ENCODE data around the gene COG3. TPM values are rescaled to one million over a fixed set of nuclear protein-coding genes. Genes with fewer than 3 reads are reported as not detected.

The COG3 gene
- total and polyA plus RNA-seq, 4 donors: 14.7 to 66.7 (median 22.4) TPM

DNA sequence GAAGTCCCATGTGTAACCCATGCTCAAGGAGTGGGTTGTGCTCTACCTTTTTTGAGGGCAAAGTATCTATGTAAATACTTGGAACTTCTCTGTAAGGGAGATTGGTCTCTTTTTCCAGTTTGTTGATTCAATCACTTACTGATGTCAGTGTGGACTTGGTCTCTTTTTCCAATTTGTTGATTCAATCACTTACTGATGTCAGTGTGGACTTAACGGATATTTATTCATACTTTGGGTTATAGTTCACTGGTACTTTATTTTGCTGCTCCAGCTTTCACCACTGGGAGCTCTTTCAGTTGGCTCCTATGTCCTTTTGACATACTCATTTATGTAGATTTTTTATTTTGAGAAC, 36.4 kb downstream of the COG3 start:
- WGBS, 2 donors: 34 to 95% methylated on average over 1 of the region's 1 CpG
- ATAC-seq (ENCODE audit: insufficient read depth, low FRiP score) (no peak), DNase-seq (no peak)
- Histone ChIP-seq H3K27ac (ENCODE audit: low read depth in 1 of 2, low read length in 1 of 2) (no peak overlapping the region), H3K4me3 (no peak overlapping the region), H3K9ac (ENCODE audit: insufficient read depth in 1 of 2, low read length in 2 of 2) (no peak overlapping the region), H3K36me3 (ENCODE audit: control insufficient read depth in 4 of 4, insufficient read depth in 4 of 4, low read length in 4 of 4) (peaks cover 18 to 52% (median 30%) of the 10 kb centered on the region in 4 donors), H3K9me3 (ENCODE audit: control insufficient read depth in 4 of 4, insufficient read depth in 3 of 4, low read length in 3 of 4) (no peaks in the 10 kb centered on the region), H3K27me3 (ENCODE audit: control insufficient read depth in 3 of 3, insufficient read depth in 3 of 3, low read length in 2 of 3) (no peaks in the 10 kb centered on the region), H3K4me1 (ENCODE audit: control insufficient read depth in 5 of 5, insufficient read depth in 5 of 5, low read length in 5 of 5) (no peaks in the 10 kb centered on the region)
- TF ChIP-seq, protein P1, sequence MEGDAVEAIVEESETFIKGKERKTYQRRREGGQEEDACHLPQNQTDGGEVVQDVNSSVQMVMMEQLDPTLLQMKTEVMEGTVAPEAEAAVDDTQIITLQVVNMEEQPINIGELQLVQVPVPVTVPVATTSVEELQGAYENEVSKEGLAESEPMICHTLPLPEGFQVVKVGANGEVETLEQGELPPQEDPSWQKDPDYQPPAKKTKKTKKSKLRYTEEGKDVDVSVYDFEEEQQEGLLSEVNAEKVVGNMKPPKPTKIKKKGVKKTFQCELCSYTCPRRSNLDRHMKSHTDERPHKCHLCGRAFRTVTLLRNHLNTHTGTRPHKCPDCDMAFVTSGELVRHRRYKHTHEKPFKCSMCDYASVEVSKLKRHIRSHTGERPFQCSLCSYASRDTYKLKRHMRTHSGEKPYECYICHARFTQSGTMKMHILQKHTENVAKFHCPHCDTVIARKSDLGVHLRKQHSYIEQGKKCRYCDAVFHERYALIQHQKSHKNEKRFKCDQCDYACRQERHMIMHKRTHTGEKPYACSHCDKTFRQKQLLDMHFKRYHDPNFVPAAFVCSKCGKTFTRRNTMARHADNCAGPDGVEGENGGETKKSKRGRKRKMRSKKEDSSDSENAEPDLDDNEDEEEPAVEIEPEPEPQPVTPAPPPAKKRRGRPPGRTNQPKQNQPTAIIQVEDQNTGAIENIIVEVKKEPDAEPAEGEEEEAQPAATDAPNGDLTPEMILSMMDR (IDR thresholded peaks at IDR 0.05; ENCODE audit: control extremely low read depth, extremely low read depth): no peak

DNA sequence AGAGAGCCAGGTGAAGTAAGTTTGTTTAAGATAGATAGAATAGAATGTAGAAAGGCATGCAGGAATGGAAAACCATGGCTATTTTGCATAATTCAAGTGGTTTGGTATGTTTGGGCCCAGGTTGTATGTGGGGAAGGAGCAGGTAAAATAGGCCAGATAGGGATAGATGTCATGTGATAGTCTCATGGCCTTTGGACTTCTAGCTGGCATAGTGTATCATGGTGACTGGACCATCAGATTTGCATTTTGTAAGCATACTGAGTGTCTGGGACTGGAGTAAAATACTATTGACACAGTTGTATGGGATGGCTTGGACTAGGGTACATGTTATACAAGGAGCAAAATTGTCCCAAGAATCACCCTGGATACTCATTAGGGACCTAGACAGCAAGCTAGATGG, 38.9 kb downstream of the COG3 start:
- Histone ChIP-seq H3K4me3 (no peak overlapping the region), H3K9ac (ENCODE audit: insufficient read depth in 1 of 2, low read length in 2 of 2) (no peak overlapping the region), H3K4me1 (ENCODE audit: control insufficient read depth in 5 of 5, insufficient read depth in 5 of 5, low read length in 5 of 5) (no peaks in the 10 kb centered on the region), H3K36me3 (ENCODE audit: control insufficient read depth in 4 of 4, insufficient read depth in 4 of 4, low read length in 4 of 4) (peaks cover 21 to 47% (median 30%) of the 10 kb centered on the region in 4 donors), H3K9me3 (ENCODE audit: control insufficient read depth in 4 of 4, insufficient read depth in 3 of 4, low read length in 3 of 4) (no peaks in the 10 kb centered on the region), H3K27me3 (ENCODE audit: control insufficient read depth in 3 of 3, insufficient read depth in 3 of 3, low read length in 2 of 3) (no peaks in the 10 kb centered on the region), H3K27ac (ENCODE audit: low read depth in 1 of 2, low read length in 1 of 2) (no peak overlapping the region)
- DNase-seq: no peak
- no peak for ATAC-seq (ENCODE audit: insufficient read depth, low FRiP score)
- TF ChIP-seq, protein P1 (IDR thresholded peaks at IDR 0.05; ENCODE audit: control extremely low read depth, extremely low read depth): no peak

DNA sequence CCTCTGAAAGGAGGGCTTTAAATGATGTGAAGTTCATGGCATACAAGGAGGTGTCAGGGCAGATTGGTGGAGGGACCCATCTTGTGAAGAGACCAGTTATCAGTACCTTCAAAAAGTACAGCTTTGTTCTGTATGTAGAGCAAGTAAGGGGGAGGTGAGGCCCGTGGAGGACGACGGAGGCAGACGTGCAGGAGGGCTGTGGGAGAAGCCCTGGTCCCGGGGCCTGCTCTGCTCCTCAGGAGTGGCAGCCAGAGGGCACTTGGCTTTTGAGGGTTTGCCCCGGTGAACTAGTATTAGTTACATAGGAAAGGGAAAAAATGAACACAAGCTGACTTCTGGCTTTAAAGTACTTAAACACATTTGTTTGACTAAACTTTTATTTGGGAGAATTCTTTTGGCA, 42.1 kb downstream of the COG3 start:
- Histone ChIP-seq H3K4me1 (ENCODE audit: control insufficient read depth in 5 of 5, insufficient read depth in 5 of 5, low read length in 5 of 5) (peaks cover 0 to 2% (median 0%) of the 10 kb centered on the region in 5 donors), H3K4me3 (no peak overlapping the region), H3K27ac (ENCODE audit: low read depth in 1 of 2, low read length in 1 of 2) (no peak overlapping the region), H3K27me3 (ENCODE audit: control insufficient read depth in 3 of 3, insufficient read depth in 3 of 3, low read length in 2 of 3) (no peaks in the 10 kb centered on the region), H3K9ac (ENCODE audit: insufficient read depth in 1 of 2, low read length in 2 of 2) (no peak overlapping the region), H3K9me3 (ENCODE audit: control insufficient read depth in 4 of 4, insufficient read depth in 3 of 4, low read length in 3 of 4) (no peaks in the 10 kb centered on the region), H3K36me3 (ENCODE audit: control insufficient read depth in 4 of 4, insufficient read depth in 4 of 4, low read length in 4 of 4) (peaks cover 29 to 44% (median 35%) of the 10 kb centered on the region in 4 donors)
- DNase-seq: no peak
- ATAC-seq (ENCODE audit: insufficient read depth, low FRiP score): no peak
- TF ChIP-seq, protein P1 (IDR thresholded peaks at IDR 0.05; ENCODE audit: control extremely low read depth, extremely low read depth): no peak
- 78 to 86% methylated on average over 6 of the region's 6 CpGs for WGBS, 2 donors

DNA sequence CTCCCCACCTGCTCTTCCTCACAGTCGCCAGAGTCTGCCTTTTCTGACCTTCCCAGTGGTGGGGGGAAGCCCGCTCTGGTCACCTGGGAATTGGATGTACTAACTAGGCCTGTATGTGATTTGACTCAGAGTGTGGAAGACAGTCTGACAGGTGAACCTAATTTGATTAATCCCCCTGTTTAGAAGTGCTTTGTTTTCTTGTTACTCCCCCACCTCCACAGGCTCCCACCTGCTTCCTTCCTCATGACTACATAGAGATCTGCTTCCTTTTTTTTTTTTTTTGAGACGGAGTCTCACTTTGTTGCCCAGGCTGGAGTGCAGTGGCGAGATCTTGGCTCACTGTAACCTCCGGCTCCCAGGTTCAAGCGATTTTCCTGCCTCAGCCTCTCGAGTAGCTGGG, 44.0 kb downstream of the COG3 start:
- ATAC-seq (ENCODE audit: insufficient read depth, low FRiP score) (no peak), DNase-seq (no peak)
- Histone ChIP-seq H3K36me3 (ENCODE audit: control insufficient read depth in 4 of 4, insufficient read depth in 4 of 4, low read length in 4 of 4) (peaks cover 29 to 41% (median 35%) of the 10 kb centered on the region in 4 donors), H3K4me3 (no peak overlapping the region), H3K9me3 (ENCODE audit: control insufficient read depth in 4 of 4, insufficient read depth in 3 of 4, low read length in 3 of 4) (no peaks in the 10 kb centered on the region), H3K27me3 (ENCODE audit: control insufficient read depth in 3 of 3, insufficient read depth in 3 of 3, low read length in 2 of 3) (no peaks in the 10 kb centered on the region), H3K4me1 (ENCODE audit: control insufficient read depth in 5 of 5, insufficient read depth in 5 of 5, low read length in 5 of 5) (peaks cover 0 to 10% (median 0%) of the 10 kb centered on the region in 5 donors), H3K27ac (ENCODE audit: low read depth in 1 of 2, low read length in 1 of 2) (no peak overlapping the region), H3K9ac (ENCODE audit: insufficient read depth in 1 of 2, low read length in 2 of 2) (no peak overlapping the region)
- TF ChIP-seq, protein P1 (IDR thresholded peaks at IDR 0.05; ENCODE audit: control extremely low read depth, extremely low read depth): no peak
- 57 to 81% methylated on average over 7 of the region's 7 CpGs for WGBS, 2 donors

All from lung (tissue), 12 donors.